ENCODE data around the gene STUM. TPM values are rescaled to one million over a fixed set of nuclear protein-coding genes. Genes with fewer than 3 reads are reported as not detected.

STUM gene
- total RNA-seq, 1 donor from 2014 or later = not detected

- Histone ChIP-seq H2AFZ (replicated peaks) (no peak overlapping the region), H3K79me2 (ENCODE audit: low read depth) (no peaks in the 10 kb centered on the region), H3F3A (ENCODE audit: low read depth) (no peaks in the 10 kb centered on the region), H3K4me1 (no peaks in the 10 kb centered on the region), H3K4me3 (no peak overlapping the region), H3K9ac (no peak overlapping the region), H3K4me2 (no peak overlapping the region), H4K20me1 (ENCODE audit: low read depth) (no peaks in the 10 kb centered on the region), H3K27me3 (peaks cover 18% of the 10 kb centered on the region), H3K9me3 (ENCODE audit: low read depth) (no peaks in the 10 kb centered on the region), H3K36me3 (no peaks in the 10 kb centered on the region), H3K27ac (no peak overlapping the region)
- Mint-ChIP-seq H3K4me3 (no peak overlapping the region), H3K9me3 (peaks cover 10% of the 10 kb centered on the region), H3K36me3 (no peaks in the 10 kb centered on the region), H3K27ac (no peak overlapping the region), H3K27me3 (ENCODE audit: insufficient read depth, low read depth) (peaks cover 6% of the 10 kb centered on the region), H3K4me1 (peaks cover 11% of the 10 kb centered on the region)
- DNase-seq (ENCODE audit: low spot score) = no peak
- TF ChIP-seq EZH2phosphoT487 (IDR thresholded peaks at IDR 0.05) = no peak
- TF ChIP-seq EZH2 (IDR thresholded peaks at IDR 0.05) = no peak
- TF ChIP-seq, protein P1, sequence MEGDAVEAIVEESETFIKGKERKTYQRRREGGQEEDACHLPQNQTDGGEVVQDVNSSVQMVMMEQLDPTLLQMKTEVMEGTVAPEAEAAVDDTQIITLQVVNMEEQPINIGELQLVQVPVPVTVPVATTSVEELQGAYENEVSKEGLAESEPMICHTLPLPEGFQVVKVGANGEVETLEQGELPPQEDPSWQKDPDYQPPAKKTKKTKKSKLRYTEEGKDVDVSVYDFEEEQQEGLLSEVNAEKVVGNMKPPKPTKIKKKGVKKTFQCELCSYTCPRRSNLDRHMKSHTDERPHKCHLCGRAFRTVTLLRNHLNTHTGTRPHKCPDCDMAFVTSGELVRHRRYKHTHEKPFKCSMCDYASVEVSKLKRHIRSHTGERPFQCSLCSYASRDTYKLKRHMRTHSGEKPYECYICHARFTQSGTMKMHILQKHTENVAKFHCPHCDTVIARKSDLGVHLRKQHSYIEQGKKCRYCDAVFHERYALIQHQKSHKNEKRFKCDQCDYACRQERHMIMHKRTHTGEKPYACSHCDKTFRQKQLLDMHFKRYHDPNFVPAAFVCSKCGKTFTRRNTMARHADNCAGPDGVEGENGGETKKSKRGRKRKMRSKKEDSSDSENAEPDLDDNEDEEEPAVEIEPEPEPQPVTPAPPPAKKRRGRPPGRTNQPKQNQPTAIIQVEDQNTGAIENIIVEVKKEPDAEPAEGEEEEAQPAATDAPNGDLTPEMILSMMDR (IDR thresholded peaks at IDR 0.05) = no peak
Measured at GRCh38 chr1:226625326-226625725, 76.8 kb downstream of the STUM start.

DNA sequence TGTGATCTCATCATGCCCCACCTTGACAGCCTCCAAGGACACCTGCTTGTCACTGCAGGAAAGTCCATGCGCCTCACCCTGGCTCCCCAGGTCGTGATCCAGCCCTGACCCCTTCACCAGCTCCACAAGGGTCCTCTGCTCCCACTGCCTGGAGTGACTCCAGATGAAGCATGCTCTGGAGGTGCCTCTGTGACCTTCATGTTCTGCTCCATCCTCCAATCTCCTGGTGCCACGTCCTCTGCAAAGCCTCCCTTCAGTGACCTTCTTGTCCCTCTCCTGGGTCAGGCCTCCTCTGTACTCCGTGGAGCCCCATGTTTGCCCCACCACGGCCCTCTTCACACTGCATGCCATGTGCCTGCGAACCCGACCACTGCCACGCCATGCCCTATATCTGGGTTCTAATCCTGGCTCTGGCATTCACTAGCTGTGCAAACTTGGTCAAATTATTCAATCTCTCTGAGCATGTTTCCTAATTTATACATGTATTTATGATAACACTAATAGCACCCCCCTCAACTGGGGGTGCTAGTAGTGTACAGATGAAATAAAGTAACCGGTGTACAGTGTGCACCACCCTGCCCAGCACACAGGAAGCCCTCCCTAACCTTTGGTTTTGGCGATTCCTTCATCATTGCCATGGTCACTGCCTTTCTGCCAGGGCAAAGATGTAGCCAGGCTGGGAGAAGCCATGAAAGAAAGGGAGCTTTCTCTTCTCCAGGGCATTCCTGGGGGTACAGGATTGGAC lies 77.4 kb downstream of the STUM start:
- no peak overlapping the region for H3K27ac ChIP-seq
- no peak overlapping the region for H3K4me3 Mint-ChIP-seq
- no peak for TF ChIP-seq EZH2 (IDR thresholded peaks at IDR 0.05)
- TF ChIP-seq, protein P1 (IDR thresholded peaks at IDR 0.05) = no peak
- H3K9me3 Mint-ChIP-seq = peaks cover 10% of the 10 kb centered on the region
- H3K36me3 ChIP-seq = no peaks in the 10 kb centered on the region
- no peak for DNase-seq (ENCODE audit: low spot score)
- H3K27me3 ChIP-seq = peaks cover 18% of the 10 kb centered on the region
- no peaks in the 10 kb centered on the region for H3K36me3 Mint-ChIP-seq
- no peak overlapping the region for H3K4me2 ChIP-seq
- H3K4me1 Mint-ChIP-seq = peaks cover 11% of the 10 kb centered on the region
- no peaks in the 10 kb centered on the region for H3K79me2 ChIP-seq (ENCODE audit: low read depth)
- no peaks in the 10 kb centered on the region for H3F3A ChIP-seq (ENCODE audit: low read depth)
- no peak overlapping the region for H3K27ac Mint-ChIP-seq
- H3K9me3 ChIP-seq (ENCODE audit: low read depth) = no peaks in the 10 kb centered on the region
- H3K4me1 ChIP-seq = no peaks in the 10 kb centered on the region
- H4K20me1 ChIP-seq (ENCODE audit: low read depth) = no peaks in the 10 kb centered on the region
- H2AFZ ChIP-seq (replicated peaks) = no peak overlapping the region
- H3K9ac ChIP-seq = no peak overlapping the region
- H3K4me3 ChIP-seq = no peak overlapping the region
- H3K27me3 Mint-ChIP-seq (ENCODE audit: insufficient read depth, low read depth) = peaks cover 6% of the 10 kb centered on the region

DNA sequence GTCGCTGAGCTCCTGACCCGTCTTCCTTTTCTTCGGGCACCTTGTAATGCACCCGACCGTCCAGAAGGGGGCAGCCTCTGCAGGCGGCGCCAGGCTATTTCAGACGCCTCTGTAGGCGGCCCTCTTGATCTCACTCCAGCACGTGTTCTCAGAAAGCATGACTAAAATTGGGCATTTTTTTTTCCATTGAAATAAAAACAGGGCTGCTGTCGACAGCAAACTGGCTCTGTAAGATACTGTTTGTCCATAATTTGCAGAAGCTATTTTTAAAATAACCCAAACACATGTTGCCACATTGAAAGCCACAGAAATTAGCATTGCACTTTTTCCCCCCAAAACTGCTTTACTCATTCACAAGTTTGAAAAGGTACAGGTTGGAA lies 78.0 kb downstream of the STUM start:
- peaks cover 6% of the 10 kb centered on the region for H3K9me3 Mint-ChIP-seq
- peak overlapping the region; percentile 26 for H3K4me3 Mint-ChIP-seq
- Histone ChIP-seq H3K9ac (no peak overlapping the region), H3K36me3 (no peaks in the 10 kb centered on the region), H3K79me2 (ENCODE audit: low read depth) (no peaks in the 10 kb centered on the region), H3K27ac (no peak overlapping the region), H3F3A (ENCODE audit: low read depth) (no peaks in the 10 kb centered on the region), H3K4me2 (no peak overlapping the region), H2AFZ (replicated peaks) (no peak overlapping the region), H3K9me3 (ENCODE audit: low read depth) (no peaks in the 10 kb centered on the region), H3K27me3 (peaks cover 18% of the 10 kb centered on the region), H3K4me1 (no peaks in the 10 kb centered on the region), H3K4me3 (no peak overlapping the region), H4K20me1 (ENCODE audit: low read depth) (no peaks in the 10 kb centered on the region)
- no peak overlapping the region for H3K27ac Mint-ChIP-seq
- TF ChIP-seq, protein P1 (IDR thresholded peaks at IDR 0.05) = peak; percentile 94
- TF ChIP-seq EZH2phosphoT487 (IDR thresholded peaks at IDR 0.05) (no peak), EZH2 (IDR thresholded peaks at IDR 0.05) (no peak)
- H3K36me3 Mint-ChIP-seq = no peaks in the 10 kb centered on the region
- peaks cover 11% of the 10 kb centered on the region for H3K4me1 Mint-ChIP-seq
- peak; percentile 74 for DNase-seq (ENCODE audit: low spot score)
- H3K27me3 Mint-ChIP-seq (ENCODE audit: insufficient read depth, low read depth) = peaks cover 6% of the 10 kb centered on the region

Data from neural progenitor cell (in vitro differentiated cells).